NCI-H2029 treated with DMSO at 0.1 percent for 48 hours (cell line): ENCODE data around the gene POPDC2.
"Not testable (repeated sequence)": the region's sequence is repeated elsewhere in the genome, so short reads cannot be mapped to it uniquely, and the experiment has no call there.

ENCODE experiments used
- DNase-seq: peaks from one replicate; lab custom pipeline; 2025; lab: John Stamatoyannopoulos, UW

The POPDC2 gene

GRCh38 chr3:119660474-119661440, at the start of gene POPDC2:
TSS of gene POPDC2 (minus strand) at chr3:119660589. CDS start at chr3:119660423, 166 bp downstream.
- DNase-seq, result no peak

GRCh38 chr3:119703820-119704531, 43.6 kb upstream of the POPDC2 start:
- DNase-seq, result no peak

DNA sequence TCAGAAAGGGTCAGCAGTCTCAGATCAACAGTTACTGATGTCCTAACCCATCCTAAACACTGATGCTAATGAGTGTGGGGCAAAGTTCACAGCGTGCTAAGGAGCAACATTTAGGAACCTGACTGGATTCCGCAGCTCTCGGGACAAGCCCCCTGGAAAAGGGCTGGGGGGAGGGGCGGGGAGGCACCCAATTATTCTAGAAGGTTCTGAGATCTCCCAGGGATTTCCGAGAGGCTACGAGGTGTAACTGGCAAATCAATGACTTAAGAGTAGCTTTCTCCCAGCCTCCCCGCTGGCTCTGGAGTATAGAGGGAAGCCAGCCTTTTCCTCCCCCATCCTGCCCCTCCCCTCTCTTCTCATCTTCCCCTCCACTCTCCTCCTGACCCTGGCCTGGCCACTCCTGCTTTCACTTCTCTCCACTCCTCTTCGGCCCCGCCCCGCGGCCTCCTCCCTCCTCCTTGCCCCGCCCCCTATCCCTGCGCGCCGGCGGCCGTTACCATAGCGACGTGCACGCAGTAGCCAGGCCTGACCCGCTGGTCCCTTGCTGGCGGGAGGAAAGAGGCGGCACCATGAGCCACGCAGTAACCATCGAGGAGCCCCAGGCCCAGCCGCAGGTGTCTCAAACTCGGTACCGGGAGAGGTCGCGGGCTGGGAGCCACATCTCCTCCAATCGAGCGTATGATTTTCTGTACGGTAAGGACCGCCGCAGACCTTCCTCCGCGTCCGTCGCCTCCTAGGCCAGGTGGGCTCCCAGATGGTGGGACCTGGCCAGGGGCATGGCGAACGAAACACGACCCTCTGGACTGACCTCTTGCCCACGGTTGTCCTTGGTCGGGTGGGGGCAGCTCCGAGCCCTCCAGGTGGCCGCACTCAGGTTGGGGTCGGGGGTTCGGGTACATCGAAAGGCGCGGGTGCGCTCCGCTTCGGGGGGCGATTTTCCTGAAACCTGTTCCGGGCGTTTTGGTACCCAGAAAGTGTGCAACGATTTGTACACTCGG, 42.4 kb upstream of the POPDC2 start, which contains the start of gene CFAP91:
TSS of gene CFAP91 (plus strand) at position 493 of the 998 bp plus-strand sequence. CDS start at position 570, 77 bp downstream.
- peak; percentile 87 for DNase-seq

DNA sequence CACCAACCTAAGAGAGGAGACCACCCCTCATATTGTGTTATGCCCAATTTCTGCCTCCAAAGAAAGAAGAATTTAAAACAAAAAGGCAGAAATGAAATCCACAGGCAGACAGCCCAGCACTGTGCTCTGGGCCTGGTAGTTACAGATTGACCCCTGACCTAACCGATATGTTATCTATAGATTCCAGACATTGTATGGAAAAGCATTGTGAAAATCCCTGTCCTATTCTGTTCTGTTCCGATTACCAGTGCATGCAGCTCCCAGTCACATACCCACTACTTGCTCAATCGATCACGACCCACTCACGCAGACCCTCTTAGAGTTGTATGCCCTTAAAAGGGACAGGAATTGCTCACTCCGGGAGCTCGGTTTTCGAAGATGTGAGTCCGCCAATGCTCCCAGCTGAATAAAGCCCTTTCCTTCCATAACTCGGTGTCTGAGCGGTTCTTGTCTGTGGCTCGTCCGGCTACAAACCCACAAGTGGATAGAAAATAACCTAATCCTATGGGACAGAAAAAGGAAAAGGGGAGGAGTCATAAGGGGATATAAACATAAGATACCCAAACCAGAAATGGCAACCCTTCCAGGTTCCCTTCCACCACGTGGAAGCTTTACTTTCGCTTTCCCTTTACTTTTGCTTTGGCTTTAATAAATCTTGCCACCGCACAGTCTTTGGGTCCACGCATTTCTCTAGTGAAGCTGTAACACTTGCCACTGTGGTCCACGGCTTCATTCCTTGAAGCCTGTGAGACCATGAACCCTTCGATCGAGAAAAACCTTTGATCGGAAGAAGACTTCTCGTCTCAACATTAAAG, 40.7 kb upstream of the POPDC2 start:
- DNase-seq, result peak; percentile 70

DNA sequence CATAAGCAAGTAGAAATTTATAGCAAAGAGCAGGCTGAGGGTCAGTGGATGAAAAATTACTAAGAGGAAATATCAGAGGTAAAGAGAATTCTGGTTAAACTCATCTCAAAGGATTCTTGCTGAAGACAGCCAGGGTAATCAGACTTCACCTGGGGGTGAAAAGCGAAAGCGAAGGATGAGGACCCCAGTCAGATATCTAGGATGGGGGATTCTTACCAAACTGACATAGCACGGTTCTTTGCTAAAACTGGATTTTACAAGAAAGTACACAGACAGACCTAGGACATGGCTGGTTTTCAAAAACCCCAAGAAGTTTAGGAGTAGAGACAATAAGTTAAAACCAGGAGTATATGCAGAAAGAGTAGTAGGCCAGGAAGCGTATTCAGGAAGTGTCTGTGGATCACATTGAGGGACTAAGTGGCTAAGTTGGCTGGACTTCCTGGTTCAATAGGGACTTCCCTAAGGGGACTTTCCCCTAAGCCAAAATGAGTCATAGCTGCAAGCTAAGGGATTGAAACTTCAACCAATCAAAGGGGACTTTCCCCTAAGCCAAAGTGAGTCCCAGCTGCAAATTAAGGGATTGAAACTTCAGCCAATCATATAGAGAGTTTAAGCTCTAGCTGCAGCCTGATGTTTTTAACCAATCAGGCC, 40.0 kb upstream of the POPDC2 start:
- no peak for DNase-seq

DNA sequence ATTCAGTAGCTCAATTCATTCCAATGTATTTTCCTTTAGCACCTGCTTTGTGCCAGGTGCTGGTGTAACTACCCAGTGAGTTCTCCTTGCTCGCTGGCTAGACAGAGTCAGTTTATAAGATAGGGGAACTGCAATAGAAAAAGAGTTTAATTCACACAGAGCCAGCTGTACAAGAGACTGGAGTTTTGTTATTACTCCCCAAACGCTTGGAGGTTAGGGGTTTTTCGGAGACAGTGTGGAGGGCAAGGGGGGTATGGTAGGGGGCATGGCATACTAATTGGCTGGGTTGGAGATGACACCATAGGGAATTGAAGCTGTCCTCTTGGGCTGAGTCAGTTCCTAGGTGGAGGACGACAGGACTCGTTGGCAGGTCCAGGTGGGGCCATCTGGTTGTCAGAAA, 37.0 kb upstream of the POPDC2 start:
- no peak for DNase-seq

- DNase-seq, result no peak
Observed at GRCh38 chr3:119695480-119695879, 35.1 kb upstream of the POPDC2 start.

- DNase-seq, result no peak
Observed at GRCh38 chr3:119690043-119690656, 29.8 kb upstream of the POPDC2 start.

DNA sequence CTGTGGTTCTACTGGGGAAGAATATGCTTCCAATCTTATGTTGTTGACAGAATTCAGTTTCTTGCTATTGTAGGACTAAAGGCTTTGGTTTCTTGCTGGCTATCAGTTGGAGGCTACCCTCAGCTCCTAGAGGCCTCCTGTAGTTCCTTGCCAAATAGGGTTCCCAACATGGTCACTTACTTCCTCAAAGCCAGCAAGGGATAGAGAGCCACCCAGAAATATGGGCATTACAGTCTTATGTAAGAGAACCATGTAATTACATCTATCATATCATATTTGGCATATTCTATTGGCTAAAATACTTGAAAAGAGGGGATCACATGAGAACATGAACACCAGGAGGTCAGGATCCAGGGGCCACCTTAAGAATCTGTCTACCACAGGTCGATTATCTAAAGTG, 23.0 kb upstream of the POPDC2 start:
- no peak for DNase-seq

GRCh38 chr3:119681279-119681678, 20.9 kb upstream of the POPDC2 start:
- no peak for DNase-seq

DNA sequence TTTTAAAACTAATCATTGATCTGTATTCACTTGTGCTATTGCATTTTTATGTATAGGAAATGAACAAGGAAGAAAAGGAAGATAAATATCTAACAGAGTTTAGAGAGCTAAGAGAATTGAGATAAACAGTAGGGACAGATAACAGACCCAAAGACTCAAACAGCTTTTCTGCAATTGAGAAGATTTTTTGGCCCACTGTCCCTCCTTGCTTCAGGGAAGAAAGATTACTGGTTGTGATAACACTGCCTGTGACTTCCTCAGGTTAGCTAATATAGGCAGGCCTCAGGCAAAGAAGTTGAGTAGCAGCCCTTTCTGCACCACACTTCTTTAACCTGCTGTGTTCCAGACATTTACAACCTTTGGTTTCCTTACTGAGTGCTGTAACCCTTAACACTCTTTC, 19.5 kb upstream of the POPDC2 start:
- DNase-seq, result no peak

GRCh38 chr3:119678209-119678608, 17.8 kb upstream of the POPDC2 start:
- not testable (repeated sequence) for DNase-seq

DNA sequence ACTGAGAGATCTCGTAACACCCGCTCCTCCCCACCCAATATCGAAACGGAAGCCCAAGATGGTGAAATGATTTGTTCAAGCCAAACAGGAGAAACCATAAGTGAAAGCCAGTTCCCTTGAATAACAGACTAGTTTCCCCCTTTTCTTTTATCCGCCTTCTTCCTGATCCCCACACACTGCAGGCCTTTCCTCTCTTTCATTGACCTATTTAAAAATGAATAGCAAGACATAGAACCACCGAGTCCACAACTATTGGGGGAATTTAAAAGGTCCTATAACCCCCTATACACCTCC, 17.2 kb upstream of the POPDC2 start:
- DNase-seq, result no peak

- peak; percentile 96 for DNase-seq
Observed at GRCh38 chr3:119676771-119677640, 16.6 kb upstream of the POPDC2 start, which contains the start of gene COX17. TSS of gene COX17 (minus strand) at chr3:119677406. CDS start at chr3:119677310, 96 bp downstream.

GRCh38 chr3:119676020-119676419, 15.6 kb upstream of the POPDC2 start:
- DNase-seq, result no peak

- DNase-seq, result no peak
Observed at GRCh38 chr3:119675188-119675874, 14.9 kb upstream of the POPDC2 start.

DNA sequence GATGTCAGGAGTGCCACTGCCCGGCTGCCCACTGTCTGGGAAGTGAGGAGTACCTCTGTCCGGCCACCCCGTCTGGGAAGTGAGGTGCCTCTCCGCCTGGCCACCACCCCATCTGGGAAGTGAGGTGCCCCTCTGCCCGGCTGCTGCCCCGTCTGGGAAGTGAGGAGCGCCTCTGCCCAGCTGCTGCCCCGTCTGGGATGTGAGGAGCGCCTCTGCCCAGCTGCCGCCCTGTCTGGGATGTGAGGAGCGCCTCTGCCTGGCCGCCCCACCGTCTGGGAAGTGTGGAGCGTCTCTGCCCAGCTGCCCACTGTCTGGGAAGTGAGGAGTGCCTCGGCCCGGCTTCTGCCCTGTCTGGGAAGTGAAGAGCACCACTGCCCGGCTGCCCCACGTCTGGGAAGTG, 13.5 kb upstream of the POPDC2 start:
- DNase-seq, result no peak

DNA sequence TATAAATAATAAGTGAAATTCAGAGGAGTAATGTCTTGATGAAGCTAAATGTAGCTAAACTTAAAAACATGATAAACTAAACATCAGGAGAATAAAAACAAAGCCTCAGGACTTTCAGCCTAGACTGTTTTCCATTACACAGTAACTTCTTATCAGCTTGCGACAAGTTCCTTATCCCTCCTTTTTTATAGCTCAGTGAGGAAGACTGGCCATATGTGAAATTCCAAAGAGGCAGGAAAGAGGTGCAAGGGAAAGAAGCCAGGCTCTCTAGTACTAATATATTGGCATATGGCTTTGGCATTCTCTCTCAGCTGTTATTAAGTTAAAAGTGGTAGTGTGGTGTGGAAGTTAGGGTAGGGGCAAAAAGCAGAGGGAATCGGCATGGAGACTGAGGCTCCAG, 12.4 kb upstream of the POPDC2 start:
- DNase-seq, result no peak
